Esophagus (tissue), 2 donors: ENCODE results near the gene GABRB2. TPM values are rescaled to one million over a fixed set of nuclear protein-coding genes. Genes with fewer than 3 reads are reported as not detected.

Source experiments
- H3K27ac ChIP-seq, 2 donors: one replicate each; pipeline ENCODE4 v1.5.1; 2013; ENCODE audit warnings: low read depth in 2 of 2, mild to moderate bottlenecking in 2 of 2, inconsistent platforms in 1 of 2, low read length in 1 of 2, moderate library complexity in 1 of 2
- H3K27me3 ChIP-seq, 2 donors: one replicate each; pipeline ENCODE4 v1.6.1; 2013; ENCODE audit warnings: low read length in 2 of 2, control low read depth in 1 of 2, mild to moderate bottlenecking in 1 of 2; ENCODE audit not compliant: insufficient read depth in 2 of 2, control insufficient read depth in 1 of 2
- H3K36me3 ChIP-seq, 2 donors: one replicate each; pipeline ENCODE4 v1.6.1; 2013; ENCODE audit warnings: low read length in 1 of 2; ENCODE audit not compliant: control insufficient read depth in 2 of 2, insufficient read depth in 2 of 2
- H3K4me1 ChIP-seq, 2 donors: one replicate each; pipeline ENCODE4 v1.6.1; 2013; ENCODE audit warnings: low read length in 1 of 2; ENCODE audit not compliant: control insufficient read depth in 2 of 2, insufficient read depth in 2 of 2
- H3K4me3 ChIP-seq, 2 donors: one replicate each; pipeline ENCODE4 v1.5.1; 2013; ENCODE audit warnings: low read length in 2 of 2, mild to moderate bottlenecking in 2 of 2, low read depth in 1 of 2, moderate library complexity in 1 of 2
- H3K9me3 ChIP-seq, 2 donors: one replicate each; pipeline ENCODE4 v1.6.1; 2013; ENCODE audit warnings: mild to moderate bottlenecking in 2 of 2, low read depth in 1 of 2, low read length in 1 of 2, moderate library complexity in 1 of 2; ENCODE audit not compliant: control insufficient read depth in 2 of 2, insufficient read depth in 1 of 2
- WGBS, 2 donors: extraction: QIAGEN DNeasy Blood & Tissue Kit; methylation state at CpG; one replicate each; pipeline ENCODE4 v1.1.7; 2013; 5-methylcytosine and 5-hydroxymethylcytosine counted together
- polyA plus RNA-seq, 2 donors: library from polyadenylated mRNA; stranded (reverse); fragments of 200-250 nt; gene quantifications; one replicate each; pipeline ENCODE4 v1.2.3, GENCODE V29; 2013
- donor health status: healthy with polysubstance abuse.
- donor health status: Bipolar disorder and iron deficiency.

The GABRB2 gene
- polyA plus RNA-seq, 2 donors: 0.02 to 0.08 TPM

DNA sequence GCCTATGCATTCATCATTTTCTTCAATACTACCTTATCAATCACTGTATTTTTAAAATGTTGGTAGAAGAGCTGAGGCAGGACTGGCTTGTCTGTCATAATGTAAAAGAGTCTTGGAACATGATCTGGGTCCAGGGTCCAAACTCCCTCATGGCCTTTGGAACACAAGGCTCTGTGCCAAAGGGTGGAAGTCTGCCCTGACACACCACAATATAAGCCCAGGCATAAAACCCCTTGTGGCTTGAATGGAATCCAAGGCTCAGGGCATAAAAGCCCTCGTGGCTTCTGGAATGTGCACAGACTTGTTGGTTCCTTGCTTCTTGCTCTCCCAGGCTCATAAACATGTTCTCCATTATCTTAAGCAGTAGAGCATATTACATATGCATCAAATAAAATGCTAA is 48.0 kb downstream of the GABRB2 start:
- no peaks in the 10 kb centered on the region for H3K9me3 ChIP-seq
- no peak overlapping the region for H3K27ac ChIP-seq
- H3K4me3 ChIP-seq: no peak overlapping the region
- WGBS, 2 donors: 34 to 38% methylated on average over 1 of the region's 1 CpG
- no peaks in the 10 kb centered on the region for H3K4me1 ChIP-seq
- H3K36me3 ChIP-seq: no peaks in the 10 kb centered on the region
- H3K27me3 ChIP-seq: no peaks in the 10 kb centered on the region

DNA sequence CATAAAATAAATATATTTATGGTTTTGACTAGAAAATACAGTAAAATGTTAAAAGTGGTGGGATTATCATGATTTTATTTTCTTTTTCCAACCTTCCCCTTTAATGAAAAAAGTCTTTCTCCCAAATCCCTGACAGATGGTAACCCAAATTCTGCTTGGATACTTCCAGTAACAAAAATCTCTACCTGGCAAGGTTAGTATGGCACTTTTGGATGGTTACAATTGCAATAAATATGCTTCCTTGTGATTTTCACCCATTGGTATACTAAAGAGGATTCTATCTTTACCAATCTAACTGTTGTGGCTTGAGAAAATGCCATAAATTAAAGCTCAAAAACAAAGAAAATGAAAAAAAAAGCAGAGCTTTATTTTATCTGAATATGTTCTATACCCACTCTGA is 62.8 kb downstream of the GABRB2 start:
- H3K36me3 ChIP-seq: no peaks in the 10 kb centered on the region
- no peaks in the 10 kb centered on the region for H3K9me3 ChIP-seq
- no peak overlapping the region for H3K4me3 ChIP-seq
- H3K27ac ChIP-seq: no peak overlapping the region
- H3K27me3 ChIP-seq: no peaks in the 10 kb centered on the region
- H3K4me1 ChIP-seq: no peaks in the 10 kb centered on the region

DNA sequence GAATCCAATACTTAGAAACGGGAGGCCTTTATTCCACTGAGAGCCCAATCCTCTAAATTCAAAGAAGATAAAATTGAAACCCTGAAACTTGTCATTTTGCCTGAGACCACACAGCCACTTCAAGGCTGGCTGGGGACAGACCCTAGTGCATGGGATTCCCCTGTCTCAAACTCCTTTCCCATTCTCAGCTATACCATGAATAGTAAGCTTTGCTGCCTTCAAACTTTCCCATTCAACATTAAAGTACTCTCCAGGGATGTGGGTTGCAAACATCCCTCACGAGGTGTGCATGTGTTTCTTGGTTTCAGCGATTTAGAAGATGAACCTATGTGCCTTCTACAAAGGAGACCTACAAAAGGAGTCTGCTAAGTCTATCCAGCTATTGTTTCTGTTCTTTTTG is 64.6 kb downstream of the GABRB2 start:
- H3K4me3 ChIP-seq: no peak overlapping the region
- H3K9me3 ChIP-seq: no peaks in the 10 kb centered on the region
- no peak overlapping the region for H3K27ac ChIP-seq
- H3K4me1 ChIP-seq: no peaks in the 10 kb centered on the region
- no peaks in the 10 kb centered on the region for H3K36me3 ChIP-seq
- H3K27me3 ChIP-seq: no peaks in the 10 kb centered on the region
- 70 to 80% methylated on average over 3 of the region's 3 CpGs for WGBS, 2 donors

DNA sequence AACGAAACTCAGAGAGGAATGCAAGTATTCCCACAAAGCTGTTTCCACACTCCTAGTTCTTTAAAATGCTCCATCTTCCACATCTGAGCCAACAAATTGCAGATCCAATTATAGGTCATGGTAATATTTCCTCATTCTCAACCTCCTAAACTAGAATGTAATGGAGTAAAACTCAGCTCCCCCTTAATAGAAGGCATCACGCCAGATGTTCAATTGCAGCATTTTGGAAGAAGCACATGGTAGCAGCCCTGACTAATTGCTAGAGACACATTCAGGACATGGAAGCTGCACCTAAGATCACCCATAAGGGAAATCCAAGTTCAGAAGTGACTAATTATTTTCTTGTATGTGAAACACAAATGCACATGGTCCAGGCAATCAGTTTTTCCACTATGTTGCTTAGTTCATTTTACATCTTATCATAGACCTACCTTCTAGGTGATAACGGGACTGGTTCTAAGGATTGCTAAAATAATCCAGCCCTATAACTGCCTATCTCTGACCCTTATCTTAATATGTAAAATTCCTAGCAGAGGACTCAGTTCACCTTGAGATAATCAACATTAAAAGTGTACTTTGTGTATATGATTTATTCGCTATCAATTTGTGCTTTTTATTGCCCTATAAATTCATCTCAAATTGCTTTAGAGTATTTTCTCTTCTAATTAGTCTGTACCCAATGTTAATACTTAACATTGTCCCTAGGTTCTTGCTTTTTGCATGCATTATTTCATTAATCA is 75.1 kb downstream of the GABRB2 start:
- no peaks in the 10 kb centered on the region for H3K4me1 ChIP-seq
- no peaks in the 10 kb centered on the region for H3K9me3 ChIP-seq
- 69 to 73% methylated on average over 4 of the region's 4 CpGs for WGBS, 2 donors
- no peak overlapping the region for H3K27ac ChIP-seq
- no peaks in the 10 kb centered on the region for H3K27me3 ChIP-seq
- no peak overlapping the region for H3K4me3 ChIP-seq
- no peaks in the 10 kb centered on the region for H3K36me3 ChIP-seq

DNA sequence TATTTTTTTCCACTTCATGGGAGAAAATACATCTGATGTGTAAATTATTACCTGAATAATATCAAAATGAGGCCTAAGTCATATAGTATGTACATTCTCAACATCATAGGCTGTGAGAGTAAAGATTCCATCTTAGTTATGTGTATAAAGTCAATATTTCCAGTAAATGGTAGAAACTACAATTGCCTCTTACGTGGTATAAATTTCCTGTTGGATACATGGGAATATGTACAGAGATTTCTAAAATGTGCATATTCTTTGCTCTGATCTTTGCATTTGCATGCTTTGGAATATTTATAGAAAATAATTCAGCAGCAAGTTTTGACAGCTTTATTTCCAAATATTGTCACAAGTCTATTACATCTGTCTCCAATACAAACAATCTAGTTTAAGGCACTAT is 78.8 kb downstream of the GABRB2 start:
- no peaks in the 10 kb centered on the region for H3K27me3 ChIP-seq
- H3K36me3 ChIP-seq: no peaks in the 10 kb centered on the region
- no peak overlapping the region for H3K27ac ChIP-seq
- WGBS, 2 donors: 89 to 91% methylated on average over 1 of the region's 1 CpG
- H3K4me1 ChIP-seq: no peaks in the 10 kb centered on the region
- no peak overlapping the region for H3K4me3 ChIP-seq
- no peaks in the 10 kb centered on the region for H3K9me3 ChIP-seq

DNA sequence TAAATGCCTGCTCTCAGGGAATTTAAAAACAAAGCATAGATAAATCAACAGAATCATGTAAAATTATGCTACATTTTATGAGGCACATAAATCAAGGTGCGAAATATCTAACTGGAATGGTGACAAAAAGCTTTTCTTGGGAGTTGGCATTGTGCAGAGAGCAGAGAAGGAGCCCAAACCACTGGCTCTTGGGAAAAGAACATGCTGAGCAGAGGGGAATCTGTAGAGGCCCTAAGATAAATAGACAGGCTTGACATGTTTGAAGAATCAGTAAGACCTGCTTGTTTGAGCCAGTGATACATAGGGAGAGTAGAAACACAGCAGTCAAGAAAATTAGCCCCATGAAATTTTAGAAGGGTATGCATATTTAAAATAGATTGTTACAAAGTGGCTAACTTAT is 85.8 kb downstream of the GABRB2 start:
- Histone ChIP-seq H3K9me3 (no peaks in the 10 kb centered on the region), H3K4me1 (no peaks in the 10 kb centered on the region)
- 77 to 89% methylated on average over 1 of the region's 1 CpG for WGBS, 2 donors

DNA sequence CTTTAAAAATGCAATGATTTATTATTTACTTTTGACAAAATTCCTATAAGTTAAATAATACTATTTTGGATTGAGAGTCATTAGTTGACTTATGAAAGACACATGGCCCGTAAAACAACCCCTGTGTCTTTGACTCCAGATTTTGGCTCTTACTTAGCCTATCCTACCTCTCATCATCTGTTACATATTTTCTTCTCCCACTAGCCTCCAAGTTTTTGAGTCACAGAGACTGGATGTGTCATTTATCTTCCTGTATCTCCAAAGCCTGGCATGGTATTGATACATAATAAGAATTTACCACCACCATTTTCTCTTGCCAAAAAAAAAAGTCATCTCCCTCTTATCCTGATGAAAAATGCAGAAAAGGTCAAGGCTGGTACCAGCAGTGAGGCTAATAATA is 99.9 kb downstream of the GABRB2 start:
- Histone ChIP-seq H3K4me1 (no peaks in the 10 kb centered on the region), H3K9me3 (no peaks in the 10 kb centered on the region), H3K27me3 (no peaks in the 10 kb centered on the region), H3K36me3 (no peaks in the 10 kb centered on the region), H3K27ac (no peak overlapping the region), H3K4me3 (no peak overlapping the region)
- WGBS, 2 donors: 81 to 87% methylated on average over 1 of the region's 1 CpG

More for the DNA sequence above, 85.8 kb downstream of the GABRB2 start:
- no peak overlapping the region for H3K4me3 ChIP-seq
- H3K27me3 ChIP-seq: peaks cover 0 to 2% of the 10 kb centered on the region in 2 donors
- no peaks in the 10 kb centered on the region for H3K36me3 ChIP-seq
- H3K27ac ChIP-seq: no peak overlapping the region

DNA sequence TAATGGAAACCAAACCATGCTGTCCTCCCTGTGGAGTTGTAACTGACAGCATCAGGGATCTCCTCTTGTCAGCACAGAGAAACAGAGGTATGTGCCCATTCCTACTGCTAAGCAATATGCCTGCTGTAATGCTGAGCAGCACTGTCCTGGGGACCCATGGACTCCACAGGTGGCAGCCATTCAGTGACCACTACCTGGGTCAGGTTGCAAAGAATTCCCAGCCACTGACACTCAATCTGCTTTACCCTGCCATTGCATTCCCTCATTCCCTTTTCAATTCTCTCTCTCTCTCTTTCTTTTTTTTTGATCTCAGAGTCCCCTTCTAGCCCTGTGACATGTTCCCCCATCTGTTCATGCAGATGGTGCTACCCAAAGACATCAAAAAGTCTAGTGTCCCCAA is 104.1 kb downstream of the GABRB2 start:
- H3K9me3 ChIP-seq: peaks cover 0 to 2% of the 10 kb centered on the region in 2 donors
- no peaks in the 10 kb centered on the region for H3K36me3 ChIP-seq
- H3K4me3 ChIP-seq: no peak overlapping the region
- H3K27ac ChIP-seq: no peak overlapping the region
- H3K4me1 ChIP-seq: no peaks in the 10 kb centered on the region
- no peaks in the 10 kb centered on the region for H3K27me3 ChIP-seq

DNA sequence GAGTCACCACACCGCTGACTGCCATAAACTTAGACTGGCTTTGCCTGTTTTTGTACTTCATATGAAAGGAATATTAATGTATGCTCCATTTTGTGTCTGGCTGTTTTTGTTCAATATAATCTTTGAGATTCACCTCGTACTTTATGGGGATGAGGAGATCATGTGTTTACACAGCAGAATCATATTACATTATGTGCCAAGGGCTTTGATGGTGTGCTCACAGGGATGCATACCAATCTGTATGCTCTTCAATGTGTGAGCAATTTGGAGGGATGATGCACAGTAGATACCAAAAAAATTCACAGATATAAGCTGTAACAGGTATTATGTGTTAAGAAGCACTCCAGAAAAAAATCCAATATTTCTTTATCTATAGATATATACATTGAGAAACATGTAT is 113.7 kb downstream of the GABRB2 start:
- H3K4me1 ChIP-seq: no peaks in the 10 kb centered on the region
- no peak overlapping the region for H3K4me3 ChIP-seq
- H3K27ac ChIP-seq: no peak overlapping the region
- H3K36me3 ChIP-seq: no peaks in the 10 kb centered on the region
- WGBS, 2 donors: 52 to 53% methylated on average over 2 of the region's 2 CpGs
- H3K9me3 ChIP-seq: peaks cover 0 to under 1% of the 10 kb centered on the region in 2 donors
- no peaks in the 10 kb centered on the region for H3K27me3 ChIP-seq

DNA sequence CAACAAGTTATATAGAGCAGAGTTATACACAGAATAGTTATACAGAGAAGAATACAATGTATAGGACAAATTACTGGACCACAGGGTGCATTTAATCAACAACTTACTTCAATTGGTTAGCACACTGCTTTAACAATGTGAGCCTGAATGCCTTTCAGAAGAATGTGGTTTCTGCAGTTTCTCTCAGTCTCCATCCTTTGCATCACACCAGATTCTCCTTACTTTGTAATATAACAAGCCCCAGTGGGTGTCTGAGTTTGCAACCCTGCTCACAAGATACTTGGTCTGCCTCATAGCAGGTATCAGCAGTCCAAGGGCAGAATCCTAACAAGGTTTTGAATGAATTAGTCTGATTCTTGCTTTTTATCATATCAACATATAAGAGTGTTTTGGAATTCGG is 114.6 kb downstream of the GABRB2 start:
- H3K27ac ChIP-seq: no peak overlapping the region
- H3K27me3 ChIP-seq: no peaks in the 10 kb centered on the region
- WGBS, 2 donors: 80 to 81% methylated on average over 1 of the region's 1 CpG
- no peaks in the 10 kb centered on the region for H3K36me3 ChIP-seq
- H3K4me3 ChIP-seq: no peak overlapping the region
- no peaks in the 10 kb centered on the region for H3K4me1 ChIP-seq
- H3K9me3 ChIP-seq: no peaks in the 10 kb centered on the region
